Measurements from ENCODE around the gene RPL35.
A peak's percentile ranks its signal among the peaks of the same experiment; 100 is the strongest.

RPL35 gene

GRCh38 chr9:124875501-124875900 lies 13.7 kb upstream of the RPL35 start:
- DNase-seq = no peak

- peak; percentile 62 for DNase-seq
Observed at GRCh38 chr9:124873664-124874063, 11.9 kb upstream of the RPL35 start.

- no peak for DNase-seq
Observed at GRCh38 chr9:124871156-124871561, 9.4 kb upstream of the RPL35 start.

DNA sequence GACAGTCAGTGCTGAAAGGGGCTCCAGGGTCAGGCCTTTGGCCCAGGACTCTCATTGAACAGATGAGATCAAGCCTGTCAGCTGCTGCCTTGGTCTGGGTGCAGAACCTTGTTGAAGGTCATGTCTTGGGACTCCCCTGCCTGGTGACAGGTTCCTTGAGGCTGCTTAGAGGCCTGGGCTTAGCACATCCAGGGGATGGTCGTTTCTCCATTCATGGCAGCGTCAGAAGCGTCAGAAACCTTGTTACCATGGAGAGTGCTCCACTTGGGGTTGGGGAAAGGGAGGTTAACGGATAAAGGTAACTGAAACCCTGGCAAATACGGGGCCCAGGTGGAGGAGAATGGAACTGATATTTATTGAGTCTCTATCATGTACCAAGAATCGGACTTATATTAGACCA lies 9.0 kb upstream of the RPL35 start:
- no peak for DNase-seq

DNA sequence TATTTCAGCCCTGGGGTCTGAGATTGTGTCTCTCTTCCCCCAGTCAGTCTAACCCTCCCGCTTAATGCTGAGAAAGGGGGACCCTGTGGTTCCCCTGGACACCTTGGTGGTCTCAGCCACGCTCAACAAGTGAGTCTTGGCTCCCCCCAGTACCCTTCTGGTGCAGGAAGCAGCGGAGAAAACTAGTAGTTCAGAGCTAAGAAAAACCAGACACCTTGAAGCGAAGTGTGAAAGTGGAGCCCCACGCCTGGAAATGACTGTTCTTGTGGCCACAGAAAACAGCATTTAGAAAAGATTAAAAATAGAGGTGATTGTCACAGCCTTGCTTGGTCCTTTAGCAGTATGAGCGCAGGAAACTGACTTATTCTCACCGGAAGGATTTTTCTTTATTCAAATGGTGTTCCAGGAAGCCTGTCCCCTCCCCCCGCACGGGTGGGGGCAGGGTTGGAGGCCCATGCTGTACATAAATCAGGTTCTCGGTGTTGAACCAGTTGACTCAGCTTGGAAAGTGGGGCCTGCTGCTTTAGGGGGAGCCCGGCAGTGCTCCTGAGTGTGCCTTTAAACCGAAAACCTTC lies 8.3 kb upstream of the RPL35 start:
- peak; percentile 87 for DNase-seq

- DNase-seq = no peak
Observed at GRCh38 chr9:124869466-124869985, 7.8 kb upstream of the RPL35 start.

GRCh38 chr9:124868511-124869465 lies 7.0 kb upstream of the RPL35 start:
- DNase-seq = peak; percentile 90

GRCh38 chr9:124863371-124863871 lies 1.7 kb upstream of the RPL35 start:
- no peak for DNase-seq

DNA sequence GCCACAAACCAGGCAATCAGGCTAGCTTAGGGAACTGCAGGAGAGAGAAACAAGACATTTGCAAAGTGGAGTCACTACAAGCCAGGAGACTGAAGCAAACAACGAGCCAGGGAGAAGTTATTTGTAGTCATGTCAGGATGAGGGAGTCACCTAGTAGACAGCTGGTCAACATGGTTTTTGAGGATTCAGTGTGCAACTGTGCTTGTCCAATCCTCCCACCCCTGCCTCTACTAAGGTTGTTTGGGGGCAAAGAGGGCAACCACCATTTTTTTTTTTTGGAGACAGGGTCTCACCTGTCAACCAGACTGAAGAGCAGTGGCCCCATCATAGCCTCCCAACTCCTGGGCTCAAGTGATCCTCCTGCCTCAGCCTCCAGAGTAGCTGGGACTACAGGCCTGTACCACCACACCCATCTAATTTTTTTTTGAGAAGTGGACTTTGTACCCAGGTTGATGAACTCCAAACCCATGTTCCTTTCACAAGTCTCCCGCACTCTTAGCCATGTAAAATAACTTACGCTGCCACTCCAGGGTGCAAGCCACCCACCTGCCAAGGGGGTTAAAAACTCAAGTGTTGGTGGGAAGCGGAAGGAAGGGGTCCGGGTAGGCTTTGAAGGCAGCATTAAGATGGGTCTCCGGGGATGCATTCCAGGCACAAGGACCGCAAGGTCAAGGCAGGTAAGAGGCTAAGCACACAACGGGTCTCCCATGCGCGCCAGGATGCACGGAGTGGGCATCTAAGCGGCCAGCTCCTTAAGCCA lies 995 bp downstream of the RPL35 start:
- DNase-seq = no peak

- no peak for DNase-seq
Observed at GRCh38 chr9:124859803-124860581, 1.8 kb downstream of the RPL35 start.

- no peak for DNase-seq
Observed at GRCh38 chr9:124858330-124859046, 3.3 kb downstream of the RPL35 start.

- no peak for DNase-seq
Observed at GRCh38 chr9:124857533-124858162, 4.1 kb downstream of the RPL35 start.

- no peak for DNase-seq
Observed at GRCh38 chr9:124855944-124856765, 5.6 kb downstream of the RPL35 start.

GRCh38 chr9:124855566-124855943 lies 6.2 kb downstream of the RPL35 start:
- DNase-seq = no peak

DNA sequence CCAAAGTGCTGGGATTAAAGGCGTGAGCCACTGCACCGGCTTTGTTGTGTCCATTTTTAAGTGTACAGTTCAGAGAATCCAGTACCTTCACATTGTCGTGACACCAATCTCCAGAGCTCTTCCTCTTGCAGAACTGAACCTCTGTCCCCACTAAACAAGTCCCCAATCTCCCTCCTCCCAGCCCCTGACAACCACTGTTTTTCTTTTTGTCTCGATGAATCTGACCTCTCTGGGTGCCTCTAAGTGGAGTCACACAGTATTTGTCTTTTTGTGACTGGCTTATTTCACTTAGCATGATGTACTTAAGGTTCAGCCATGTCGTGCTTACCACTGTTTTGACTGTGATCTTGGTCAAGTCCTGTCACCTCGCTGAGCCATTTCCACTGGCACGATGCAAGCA lies 6.9 kb downstream of the RPL35 start:
- DNase-seq = no peak

GRCh38 chr9:124854161-124854560 lies 7.6 kb downstream of the RPL35 start:
- no peak for DNase-seq

DNA sequence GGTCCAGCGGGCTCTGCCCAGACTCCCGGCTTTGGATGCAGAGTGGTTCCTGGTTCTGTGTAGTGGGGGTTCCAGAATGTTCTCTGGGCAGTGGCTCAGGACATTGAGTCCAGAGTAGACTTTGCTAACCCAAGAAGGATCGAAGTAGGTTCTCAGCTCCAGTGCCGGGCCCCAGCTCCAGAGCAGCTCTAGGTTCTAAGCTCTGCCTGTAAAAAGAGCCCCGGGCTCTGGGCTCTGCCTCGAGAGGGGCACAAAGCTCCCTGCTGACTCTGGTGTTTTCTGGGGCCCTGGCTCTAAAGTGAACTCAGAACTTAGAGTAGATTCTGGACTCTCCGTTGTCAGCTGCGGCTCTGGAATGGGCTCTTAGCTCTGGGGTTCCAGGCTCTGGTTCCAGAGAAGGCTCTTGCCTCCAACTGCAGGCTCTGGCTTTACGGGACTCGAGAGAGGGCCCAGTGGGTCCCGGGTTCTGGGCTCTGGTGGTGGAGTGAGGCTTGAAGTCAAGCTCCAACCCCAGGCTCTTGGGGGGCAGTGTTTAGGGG lies 8.1 kb downstream of the RPL35 start:
- DNase-seq = no peak

- DNase-seq = peak; percentile 92
Observed at GRCh38 chr9:124852829-124853531, 8.8 kb downstream of the RPL35 start, which contains the start of gene WDR38. Gene WDR38 (plus strand): TSS chr9:124853460. CDS start chr9:124853532, 72 bp downstream.
